ENCODE results near the gene NOP53.
"Not testable (repeated sequence)": the region's sequence is repeated elsewhere in the genome, so short reads cannot be mapped to it uniquely, and the experiment has no call there.

NOP53 gene

GRCh38 chr19:47718415-47719046, 26.8 kb upstream of the NOP53 start:
- DNase-seq (ENCODE audit: low spot score) = not testable (repeated sequence)

GRCh38 chr19:47719047-47719859, 26.1 kb upstream of the NOP53 start:
- DNase-seq (ENCODE audit: low spot score) = no peak

GRCh38 chr19:47720669-47721422, 24.5 kb upstream of the NOP53 start:
- no peak for DNase-seq (ENCODE audit: low spot score)

GRCh38 chr19:47723581-47723940, 21.8 kb upstream of the NOP53 start:
- no peak for DNase-seq (ENCODE audit: low spot score)

GRCh38 chr19:47725759-47726401, 19.5 kb upstream of the NOP53 start:
- DNase-seq (ENCODE audit: low spot score) = no peak

- no peak for DNase-seq (ENCODE audit: low spot score)
Observed at GRCh38 chr19:47726467-47726866, 18.9 kb upstream of the NOP53 start.

- DNase-seq (ENCODE audit: low spot score) = not testable (repeated sequence)
Observed at GRCh38 chr19:47728295-47728694, 17.1 kb upstream of the NOP53 start.

- DNase-seq (ENCODE audit: low spot score) = no peak
Observed at GRCh38 chr19:47729468-47729798, 15.9 kb upstream of the NOP53 start.

- peak; percentile 67 for DNase-seq (ENCODE audit: low spot score)
Observed at GRCh38 chr19:47729799-47730520, 15.4 kb upstream of the NOP53 start.

GRCh38 chr19:47730521-47730889, 14.8 kb upstream of the NOP53 start:
- no peak for DNase-seq (ENCODE audit: low spot score)

- DNase-seq (ENCODE audit: low spot score) = no peak
Observed at GRCh38 chr19:47730910-47731309, 14.4 kb upstream of the NOP53 start.

- DNase-seq (ENCODE audit: low spot score) = no peak
Observed at GRCh38 chr19:47735131-47735530, 10.2 kb upstream of the NOP53 start.

GRCh38 chr19:47740866-47741519, 4.4 kb upstream of the NOP53 start:
- no peak for DNase-seq (ENCODE audit: low spot score)

GRCh38 chr19:47741544-47742140, 3.7 kb upstream of the NOP53 start:
- no peak for DNase-seq (ENCODE audit: low spot score)

GRCh38 chr19:47742634-47743033, 2.7 kb upstream of the NOP53 start:
- no peak for DNase-seq (ENCODE audit: low spot score)

GRCh38 chr19:47746129-47746528, 783 bp downstream of the NOP53 start:
- not testable (repeated sequence) for DNase-seq (ENCODE audit: low spot score)

GRCh38 chr19:47749326-47749725, 4.0 kb downstream of the NOP53 start:
- DNase-seq (ENCODE audit: low spot score) = no peak

GRCh38 chr19:47750752-47751151, 5.4 kb downstream of the NOP53 start:
- DNase-seq (ENCODE audit: low spot score) = no peak

GRCh38 chr19:47752440-47753211, 7.3 kb downstream of the NOP53 start:
- no peak for DNase-seq (ENCODE audit: low spot score)
